HG03432 (cell line): Measurements from ENCODE around the gene ABR.

Experiments used
- ATAC-seq: cut with Tn5 transposase; IDR thresholded peaks from one replicate; pipeline ENCODE4 v1.9.1; 2021; ENCODE audit warnings: mild to moderate bottlenecking, moderate library complexity; ENCODE audit not compliant: unreplicated experiment

Gene ABR

GRCh38 chr17:1011760-1012735, 167.7 kb downstream of the ABR start:
- ATAC-seq: no peak

GRCh38 chr17:1011138-1011537, 168.6 kb downstream of the ABR start:
- ATAC-seq: no peak

GRCh38 chr17:1010586-1010985, 169.2 kb downstream of the ABR start:
- no peak for ATAC-seq

- no peak for ATAC-seq
These were observed 169.7 kb downstream of the ABR start for GRCh38 chr17:1010086-1010450.

DNA sequence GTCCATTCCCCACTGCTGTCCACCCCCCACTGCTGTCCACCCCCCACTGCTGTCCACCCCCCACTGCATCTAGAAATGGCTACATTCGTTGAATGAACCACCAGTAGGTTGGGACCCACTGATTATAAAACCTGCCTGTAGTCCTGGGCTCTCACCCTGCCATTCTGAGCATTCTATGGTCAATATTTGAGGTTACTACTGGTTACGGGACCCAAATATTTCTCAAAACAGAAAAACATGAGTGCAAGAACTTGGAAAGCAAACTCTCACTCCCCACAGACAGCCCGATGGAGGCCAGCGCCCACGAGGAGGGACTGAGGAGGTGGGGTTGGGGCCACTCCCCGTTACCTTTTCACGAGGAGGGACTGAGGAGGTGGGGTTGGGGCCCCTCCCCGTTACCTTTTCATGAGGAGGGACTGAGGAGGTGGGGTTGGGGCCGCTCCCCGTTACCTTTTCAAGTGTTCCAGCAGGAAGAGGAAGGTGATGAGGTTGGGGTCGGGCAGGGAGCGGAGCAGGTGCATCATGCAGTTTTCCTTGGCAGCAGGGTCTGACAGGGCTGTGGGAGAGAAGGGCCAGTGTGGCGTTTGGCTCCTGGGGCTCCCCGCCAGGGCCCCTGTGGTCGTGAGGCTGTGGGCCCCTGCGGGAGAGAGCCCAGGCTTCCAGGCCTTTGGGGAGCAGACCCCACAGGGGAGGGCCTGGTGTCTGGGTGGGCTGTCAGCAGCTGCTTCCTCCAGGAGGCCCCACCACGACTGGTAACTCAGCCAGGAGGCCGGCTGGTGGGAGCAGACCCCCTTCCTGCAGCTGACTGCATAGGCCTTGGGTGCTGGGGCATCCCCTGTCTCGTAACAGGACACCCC, 170.3 kb downstream of the ABR start:
- no peak for ATAC-seq

GRCh38 chr17:1008008-1008761, 171.6 kb downstream of the ABR start:
- ATAC-seq: no peak

DNA sequence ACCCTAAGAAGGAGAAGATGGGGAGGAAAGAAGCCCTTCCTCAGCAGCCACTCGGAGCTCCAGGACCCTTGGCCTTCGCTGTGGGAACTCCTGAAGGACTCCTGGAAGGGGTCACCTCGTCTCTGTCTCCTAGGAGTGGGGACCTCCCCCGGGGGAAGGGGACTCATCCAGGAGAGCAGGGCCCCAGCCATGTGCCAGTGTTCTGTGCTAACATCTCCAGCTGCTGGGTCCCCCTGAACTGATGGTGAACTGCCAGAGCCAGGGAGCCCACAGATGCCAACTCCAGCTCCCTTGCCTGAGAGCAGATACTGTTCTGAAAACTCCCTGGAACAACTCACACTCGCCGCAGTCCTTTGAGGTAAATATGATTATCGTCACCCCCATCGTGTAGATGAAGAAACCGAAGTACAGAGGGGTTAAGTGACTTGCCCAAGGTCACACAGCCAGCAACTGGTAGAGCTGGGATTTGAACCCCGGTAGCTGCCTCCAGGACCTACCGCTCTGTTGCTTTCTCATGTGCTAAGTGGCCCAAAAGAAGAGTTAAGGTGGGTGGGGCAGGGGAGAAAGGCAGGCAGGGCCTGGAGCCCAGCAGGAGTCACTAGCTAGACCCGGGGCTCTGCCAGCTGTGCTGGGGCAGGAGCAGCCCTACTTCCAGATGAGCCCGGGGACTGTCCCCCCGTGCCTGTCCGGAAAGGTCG, 172.3 kb downstream of the ABR start:
- ATAC-seq: no peak

- ATAC-seq: no peak
These were observed 173.7 kb downstream of the ABR start for GRCh38 chr17:1006054-1006453.

DNA sequence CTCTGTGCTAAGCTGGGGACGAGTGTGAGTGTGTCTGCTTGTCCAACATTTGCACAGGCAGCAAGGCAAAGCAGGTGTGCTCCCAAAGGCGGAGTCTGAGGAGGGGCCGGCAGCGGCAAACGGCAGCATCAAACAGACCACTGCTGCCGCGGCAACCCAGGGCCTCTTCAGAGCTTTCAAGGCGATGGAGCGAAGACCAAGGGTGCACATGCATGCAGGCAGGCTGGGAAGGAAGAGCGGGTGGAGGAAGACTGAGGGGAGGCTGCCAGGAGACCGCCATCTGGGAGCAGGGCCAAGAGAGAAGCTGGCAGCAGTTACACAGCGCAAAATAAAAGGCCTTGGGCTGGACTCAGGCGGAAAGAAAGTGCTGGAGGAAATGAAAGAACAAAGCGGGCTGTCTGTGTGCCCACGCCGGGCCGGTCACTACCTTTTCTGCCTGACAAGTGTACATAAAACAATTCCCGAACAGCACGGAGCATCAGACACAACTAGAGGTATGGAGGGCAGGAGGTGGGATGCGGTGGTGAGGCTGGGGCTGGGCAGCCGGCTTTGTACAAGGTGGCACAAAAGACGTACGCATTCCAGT, 174.3 kb downstream of the ABR start:
- ATAC-seq: no peak

DNA sequence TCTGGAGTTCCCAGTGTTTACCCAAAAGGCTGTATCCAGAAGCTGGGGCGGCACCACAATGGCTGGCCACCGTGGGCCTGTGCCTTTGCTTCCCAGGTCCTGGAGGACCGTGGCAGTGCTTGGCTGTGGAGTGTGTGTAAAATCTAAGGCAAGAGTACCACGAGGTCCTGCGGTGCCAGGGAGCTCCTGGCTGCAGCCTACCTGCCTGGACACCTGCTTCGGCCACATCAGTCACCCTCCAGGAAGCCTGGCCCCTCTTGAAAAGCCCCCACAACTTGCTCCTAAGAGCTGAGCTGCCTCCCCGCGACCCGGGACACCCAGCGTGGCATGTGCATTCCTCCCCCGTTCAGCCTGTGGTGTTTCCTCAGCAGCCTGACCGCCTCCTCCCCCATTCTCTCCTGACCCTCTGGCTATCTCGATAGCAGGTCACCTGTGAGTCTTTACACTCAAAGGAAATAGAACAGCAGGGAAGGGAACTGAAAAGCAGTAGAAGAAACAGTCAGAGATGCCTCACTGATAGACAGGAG, 174.9 kb downstream of the ABR start:
- ATAC-seq: no peak

- ATAC-seq: no peak
These were observed 175.6 kb downstream of the ABR start for GRCh38 chr17:1003972-1004768.

- ATAC-seq: no peak
These were observed 176.2 kb downstream of the ABR start for GRCh38 chr17:1003633-1003971.

GRCh38 chr17:1002771-1003555, 176.8 kb downstream of the ABR start:
- no peak for ATAC-seq

DNA sequence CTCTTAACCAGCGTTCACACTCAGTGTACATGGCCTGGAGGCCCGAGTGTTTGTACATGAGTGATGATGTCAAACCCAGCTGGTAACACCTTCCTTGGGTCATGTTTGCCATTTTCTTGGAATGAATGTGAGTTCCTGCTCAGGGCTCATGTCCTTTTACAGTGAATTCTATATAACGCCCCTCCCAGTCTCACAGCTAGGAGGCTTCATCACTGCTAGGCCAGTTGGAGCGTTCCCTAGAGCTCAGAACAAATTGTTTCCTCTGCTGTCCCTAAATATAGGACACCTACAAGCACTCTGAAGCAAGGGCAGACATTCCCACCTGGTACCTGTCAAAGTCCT, 177.4 kb downstream of the ABR start:
- ATAC-seq: no peak

DNA sequence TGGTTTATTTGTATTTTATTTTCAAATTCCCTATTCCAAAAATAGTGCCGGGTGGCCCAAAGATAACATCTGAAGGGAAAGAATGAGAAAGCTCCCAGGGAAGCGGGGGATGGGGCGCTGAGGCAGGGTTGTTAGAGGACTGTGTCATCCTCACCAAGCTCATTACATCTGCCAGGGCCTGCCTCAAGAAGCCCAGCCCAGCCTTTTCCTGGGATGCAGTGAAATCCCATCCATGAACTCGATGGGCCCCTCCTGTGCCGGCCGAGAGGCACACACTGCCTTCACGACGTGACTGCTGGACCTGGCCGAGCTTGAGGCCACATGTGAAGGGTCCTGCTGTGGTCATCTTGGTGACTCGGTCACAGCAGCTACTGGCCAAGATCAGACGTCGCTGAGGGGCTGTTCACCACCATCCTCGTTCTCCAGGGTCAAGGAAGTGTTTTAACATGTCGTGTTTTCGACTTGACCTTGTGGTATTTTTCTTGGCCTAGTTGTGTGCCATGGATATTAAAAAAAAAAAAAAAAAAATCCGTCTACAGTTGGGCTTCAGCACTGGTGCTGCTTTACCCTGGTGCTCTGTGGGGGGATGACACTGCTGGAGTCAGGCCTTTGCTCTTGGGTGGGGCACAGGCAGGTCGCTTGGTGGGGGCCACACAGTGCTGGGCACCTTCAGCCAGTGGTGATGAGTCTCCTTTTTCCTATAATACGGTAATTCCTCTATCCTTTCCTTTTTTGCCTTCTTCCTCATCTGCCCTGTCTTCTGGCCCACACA, 178.0 kb downstream of the ABR start:
- ATAC-seq: no peak

DNA sequence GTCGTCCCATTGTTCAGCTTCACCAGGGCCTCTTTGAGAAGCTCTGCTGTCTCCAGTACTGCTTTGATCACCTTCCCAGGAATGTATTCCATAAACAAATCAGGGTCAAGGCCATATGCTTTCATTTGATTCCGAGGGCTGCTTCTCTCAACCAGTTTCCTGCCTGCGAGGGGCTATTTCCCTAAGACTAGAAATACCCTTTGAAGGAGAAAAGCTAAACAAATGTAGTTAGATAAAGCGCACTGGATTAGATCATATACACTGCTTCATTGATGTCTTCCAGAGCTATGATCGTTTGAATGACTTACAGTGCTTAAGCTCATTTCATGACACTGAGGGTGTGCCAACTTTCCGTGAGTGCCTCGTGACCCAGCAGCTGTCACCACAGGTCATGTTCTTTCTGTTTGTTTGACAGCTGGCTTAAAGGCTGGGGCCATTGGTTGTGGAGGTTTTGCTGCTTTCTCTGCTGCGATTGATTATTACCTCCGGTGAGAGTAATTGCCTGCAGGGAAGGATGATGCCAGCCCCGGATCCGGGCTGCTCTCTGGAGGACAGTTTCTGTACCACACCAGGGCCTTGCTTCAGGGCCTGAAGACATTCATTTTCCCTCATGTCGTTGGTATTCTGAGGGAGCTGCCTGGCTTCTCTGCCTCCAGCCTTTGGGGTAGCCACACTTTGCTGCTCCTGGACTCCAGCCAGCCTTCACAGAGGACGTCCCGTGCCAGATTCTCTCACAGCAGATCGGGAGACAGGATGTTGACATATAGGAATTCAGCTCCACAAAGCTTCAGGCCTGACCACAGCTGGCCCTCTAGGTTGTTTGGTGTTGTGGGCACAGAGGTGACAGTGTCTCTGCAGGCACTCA, 179.0 kb downstream of the ABR start:
- no peak for ATAC-seq

DNA sequence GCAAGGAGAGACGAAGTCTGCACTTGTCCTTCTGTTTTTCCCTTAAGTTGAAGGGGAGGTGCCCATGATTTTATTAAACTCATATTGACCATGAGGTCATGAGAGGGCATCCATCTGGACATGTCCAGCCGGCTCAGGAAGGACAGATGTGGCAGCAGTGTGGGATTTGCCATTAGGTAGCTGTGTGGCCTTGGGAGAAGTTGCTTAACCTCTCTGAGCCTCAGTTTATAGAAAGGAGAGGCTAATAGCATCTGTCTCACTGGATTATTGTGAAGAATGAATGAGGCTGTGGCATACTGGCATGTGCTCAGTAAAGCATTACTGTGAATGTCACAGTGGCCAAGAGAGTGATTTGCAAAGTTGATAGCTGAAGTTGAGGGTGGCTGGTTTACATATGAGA, 181.7 kb downstream of the ABR start:
- ATAC-seq: no peak
